Prostate gland (tissue), 2 donors: ENCODE results near the gene TSPYL6. TPM values are rescaled to one million over a fixed set of nuclear protein-coding genes. Genes with fewer than 3 reads are reported as not detected.

Source experiments
- DNase-seq: peaks from one replicate; pipeline ENCODE4 v3.0.0-alpha.2; 2019; ENCODE audit warnings: low spot score
- H3K27ac ChIP-seq, 2 donors: fragments of 200-600 bp; sonication (generic); 2 replicates each; pipeline ENCODE4 v1.5.1; 2017 to 2019
- H3K27me3 ChIP-seq: fragments of 200-600 bp; sonication (generic); replicated peaks from 2 replicates; pipeline ENCODE4 v1.5.1; 2019; ENCODE audit not compliant: insufficient read depth
- H3K36me3 ChIP-seq, 2 donors: fragments of 200-600 bp; sonication (generic); 1 replicate in 1 of 2; 2 replicates in 1 of 2; pipeline versions ENCODE4 v1.5.1 to v1.8.1; 2017 to 2019
- H3K4me1 ChIP-seq: fragments of 200-600 bp; sonication (generic); replicated peaks from 2 replicates; pipeline ENCODE4 v1.5.1; 2019
- H3K4me3 ChIP-seq, 2 donors: fragments of 200-600 bp; sonication (generic); 2 replicates each; pipeline ENCODE4 v1.5.1; 2017 to 2019
- H3K9me3 ChIP-seq: fragments of 200-600 bp; sonication (generic); 2 replicates; pipeline ENCODE4 v1.5.1; 2017
- POLR2A ChIP-seq: fragments of 450-650 bp; IDR thresholded peaks from one replicate; pipeline ENCODE4 v1.6.1; 2016; ENCODE audit warnings: antibody characterized with exemption, mild to moderate bottlenecking
- POLR2AphosphoS5 ChIP-seq: sonication (generic); formaldehyde crosslinking; IDR thresholded peaks from one replicate; pipeline ENCODE4 v1.6.1; 2017; ENCODE audit warnings: antibody characterized with exemption
- WGBS: methylation state at CpG from one replicate; pipeline ENCODE4 v1.1.5; 2018; 5-methylcytosine and 5-hydroxymethylcytosine counted together
- intact Hi-C: fragments of 100-400 bp; cut with DNase I; formaldehyde crosslinking; loops from one replicate; pipeline ENCODE4 v1.14.2; 2022
- total RNA-seq, 2 donors: library from RNA; depleted of rRNA; stranded (reverse); fragments of >200 nt; gene quantifications; one replicate each; pipeline ENCODE4 v1.1.0, GENCODE V29; 2016
- TF ChIP-seq, protein P1 (sequence below), 4 experiments: fragments of 200-600 bp in 2 of 4; fragments of 450-650 bp in 2 of 4; sonication (generic) in 2 of 4; IDR thresholded peaks; 1 replicate in 3 of 4; 2 replicates in 1 of 4; pipeline ENCODE4 v1.5.1; 2016 to 2019; ENCODE audit warnings: antibody characterized with exemption in 4 of 4, mild to moderate bottlenecking in 2 of 4, moderate library complexity in 2 of 4

TSPYL6 gene
- total RNA-seq, 2 donors from 2014 or later, result 16.8 TPM; not detected in 1

DNA sequence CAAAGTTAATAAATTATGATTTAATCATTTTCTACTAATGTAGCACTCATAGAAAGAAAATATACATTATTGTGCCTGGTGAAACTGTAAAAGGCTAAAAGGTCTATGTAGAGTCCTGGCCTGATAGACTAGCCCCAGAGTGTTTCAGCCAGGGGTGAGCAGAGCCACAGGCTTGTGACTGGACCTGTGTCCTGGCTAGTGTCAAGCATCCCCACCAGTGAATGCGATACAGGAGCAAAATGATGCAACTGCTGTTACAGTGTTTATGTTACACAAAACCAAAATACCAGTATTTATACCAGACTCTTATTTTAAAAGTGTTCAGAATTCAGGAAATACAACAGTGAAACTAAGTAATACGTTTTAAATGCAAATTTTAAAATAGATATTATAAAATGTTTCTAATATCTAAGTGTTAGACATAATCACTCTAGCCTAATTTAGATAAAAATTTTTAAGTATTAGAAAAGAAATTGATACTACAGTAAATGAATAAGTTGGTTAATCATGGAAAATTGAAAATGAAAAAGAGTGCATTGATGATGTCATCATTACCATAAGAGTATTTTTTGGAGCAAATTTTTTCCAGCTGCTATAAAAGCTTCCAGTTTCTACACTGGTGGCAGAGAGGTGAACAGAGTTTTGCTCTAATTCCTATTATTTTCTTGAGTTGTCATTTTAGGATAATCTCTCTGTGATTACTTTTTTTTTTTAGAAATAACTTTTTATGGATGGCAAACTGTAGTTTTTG, 6.2 kb upstream of the TSPYL6 start:
- Histone ChIP-seq H3K36me3 (no peaks in the 10 kb centered on the region), H3K27me3 (no peaks in the 10 kb centered on the region), H3K4me3 (no peak overlapping the region), H3K4me1 (no peaks in the 10 kb centered on the region), H3K27ac (no peak overlapping the region), H3K9me3 (no peaks in the 10 kb centered on the region)
- 85% methylated on average over 2 of the region's 2 CpGs for WGBS
- no peak for DNase-seq
- TF ChIP-seq POLR2AphosphoS5 (no peak), POLR2A (no peak)
- TF ChIP-seq, protein P1, sequence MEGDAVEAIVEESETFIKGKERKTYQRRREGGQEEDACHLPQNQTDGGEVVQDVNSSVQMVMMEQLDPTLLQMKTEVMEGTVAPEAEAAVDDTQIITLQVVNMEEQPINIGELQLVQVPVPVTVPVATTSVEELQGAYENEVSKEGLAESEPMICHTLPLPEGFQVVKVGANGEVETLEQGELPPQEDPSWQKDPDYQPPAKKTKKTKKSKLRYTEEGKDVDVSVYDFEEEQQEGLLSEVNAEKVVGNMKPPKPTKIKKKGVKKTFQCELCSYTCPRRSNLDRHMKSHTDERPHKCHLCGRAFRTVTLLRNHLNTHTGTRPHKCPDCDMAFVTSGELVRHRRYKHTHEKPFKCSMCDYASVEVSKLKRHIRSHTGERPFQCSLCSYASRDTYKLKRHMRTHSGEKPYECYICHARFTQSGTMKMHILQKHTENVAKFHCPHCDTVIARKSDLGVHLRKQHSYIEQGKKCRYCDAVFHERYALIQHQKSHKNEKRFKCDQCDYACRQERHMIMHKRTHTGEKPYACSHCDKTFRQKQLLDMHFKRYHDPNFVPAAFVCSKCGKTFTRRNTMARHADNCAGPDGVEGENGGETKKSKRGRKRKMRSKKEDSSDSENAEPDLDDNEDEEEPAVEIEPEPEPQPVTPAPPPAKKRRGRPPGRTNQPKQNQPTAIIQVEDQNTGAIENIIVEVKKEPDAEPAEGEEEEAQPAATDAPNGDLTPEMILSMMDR (IDR thresholded peaks at IDR 0.05), result no peak
- intact Hi-C loops, result no loop called here

DNA sequence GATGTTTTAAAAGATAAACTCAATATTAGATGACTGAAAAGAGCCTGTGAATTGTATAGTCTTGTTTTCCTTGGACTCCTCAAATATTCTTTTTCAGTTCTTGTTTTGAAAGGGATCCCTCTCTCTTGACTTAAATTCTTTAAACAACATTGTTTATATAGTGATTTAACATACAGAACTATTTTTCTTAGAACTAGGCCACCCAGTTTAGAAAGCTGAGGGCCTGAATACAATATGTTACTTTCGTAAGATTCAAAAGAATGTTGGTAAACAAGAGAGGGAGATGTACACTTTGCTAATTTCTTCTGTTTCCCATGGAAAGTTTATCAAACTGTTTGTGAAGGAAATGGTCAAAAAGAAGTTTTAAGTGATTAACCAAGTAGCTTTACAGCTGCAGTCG, 5.5 kb upstream of the TSPYL6 start:
- Histone ChIP-seq H3K9me3 (no peaks in the 10 kb centered on the region), H3K27me3 (no peaks in the 10 kb centered on the region), H3K27ac (no peak overlapping the region), H3K4me1 (no peaks in the 10 kb centered on the region), H3K4me3 (no peak overlapping the region), H3K36me3 (no peaks in the 10 kb centered on the region)
- TF ChIP-seq POLR2AphosphoS5 (no peak), POLR2A (no peak)
- TF ChIP-seq, protein P1 (IDR thresholded peaks at IDR 0.05), result no peak
- WGBS, result 41% methylated on average over 2 of the region's 2 CpGs
- intact Hi-C loops, result no loop called here
- DNase-seq, result no peak

DNA sequence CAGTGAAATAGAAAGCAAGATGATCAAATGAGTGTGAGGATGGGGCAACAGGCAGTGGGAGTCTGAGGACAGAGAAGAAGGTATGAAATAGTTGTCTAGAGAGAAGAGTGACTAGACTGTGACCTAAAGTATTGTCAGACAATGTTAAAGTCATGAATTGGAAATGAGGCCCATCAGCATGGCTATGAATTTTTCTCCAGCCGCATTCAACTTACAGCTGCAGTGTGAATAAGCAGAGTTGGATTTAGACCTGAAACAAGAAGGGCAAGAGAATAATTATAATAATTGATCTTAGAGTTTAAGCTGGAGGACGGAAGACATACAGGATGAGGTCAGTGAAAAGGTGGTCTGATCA, 4.2 kb upstream of the TSPYL6 start:
- Histone ChIP-seq H3K4me1 (no peaks in the 10 kb centered on the region), H3K27me3 (no peaks in the 10 kb centered on the region), H3K27ac (no peak overlapping the region), H3K9me3 (no peaks in the 10 kb centered on the region), H3K36me3 (no peaks in the 10 kb centered on the region), H3K4me3 (no peak overlapping the region)
- TF ChIP-seq POLR2A (no peak), POLR2AphosphoS5 (no peak)
- WGBS, result 97% methylated on average over 2 of the region's 2 CpGs
- intact Hi-C loops, result no loop called here
- DNase-seq, result no peak

DNA sequence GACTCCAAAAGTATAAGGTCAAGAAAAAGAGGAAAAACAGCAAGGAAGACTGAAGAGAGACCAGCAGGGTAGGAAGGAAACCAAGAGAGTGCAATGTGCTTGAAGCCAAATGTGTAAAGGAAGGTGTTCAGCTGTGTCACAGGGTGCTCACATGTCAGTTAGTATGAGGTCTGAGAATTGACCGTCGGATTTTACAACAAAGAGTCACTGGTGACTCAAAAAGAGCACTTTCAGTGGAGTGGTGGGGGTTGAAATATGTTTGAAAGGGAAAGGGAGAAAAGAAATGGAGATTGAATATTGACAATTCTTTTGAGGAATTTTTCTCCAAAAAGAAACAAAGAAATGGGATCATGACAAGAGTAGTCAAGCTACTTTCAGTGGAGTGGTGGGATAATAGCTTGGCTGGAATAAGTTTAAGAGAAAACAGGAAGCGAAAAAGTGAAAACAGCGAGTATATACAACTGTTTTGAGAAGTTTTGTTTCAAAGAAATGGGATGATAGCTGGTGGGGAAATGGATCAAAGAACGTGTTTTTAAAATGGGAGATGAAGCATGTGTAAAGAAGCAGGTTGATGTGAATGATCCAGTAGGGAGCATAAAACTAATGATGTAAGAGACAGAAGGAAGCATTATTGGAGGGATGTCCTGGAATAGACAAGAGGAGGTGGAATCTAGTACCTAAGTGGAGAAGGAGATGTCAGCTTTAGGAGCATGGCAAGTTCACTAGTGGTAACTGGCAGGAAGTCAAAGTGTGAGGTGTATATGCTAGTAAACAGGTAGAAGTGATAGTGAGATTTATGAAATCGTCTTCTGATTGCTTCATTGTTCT, 3.6 kb upstream of the TSPYL6 start:
- no peak overlapping the region for H3K27ac ChIP-seq
- H3K36me3 ChIP-seq, result no peaks in the 10 kb centered on the region
- H3K27me3 ChIP-seq, result no peaks in the 10 kb centered on the region
- TF ChIP-seq, protein P1 (IDR thresholded peaks at IDR 0.05), result no peak
- no peak for TF ChIP-seq POLR2A
- no peak for TF ChIP-seq POLR2AphosphoS5
- H3K4me1 ChIP-seq, result no peaks in the 10 kb centered on the region
- H3K9me3 ChIP-seq, result no peaks in the 10 kb centered on the region
- no peak for DNase-seq
- WGBS, result 92% methylated on average over 6 of the region's 6 CpGs
- intact Hi-C loops, result no loop called here
- no peak overlapping the region for H3K4me3 ChIP-seq

DNA sequence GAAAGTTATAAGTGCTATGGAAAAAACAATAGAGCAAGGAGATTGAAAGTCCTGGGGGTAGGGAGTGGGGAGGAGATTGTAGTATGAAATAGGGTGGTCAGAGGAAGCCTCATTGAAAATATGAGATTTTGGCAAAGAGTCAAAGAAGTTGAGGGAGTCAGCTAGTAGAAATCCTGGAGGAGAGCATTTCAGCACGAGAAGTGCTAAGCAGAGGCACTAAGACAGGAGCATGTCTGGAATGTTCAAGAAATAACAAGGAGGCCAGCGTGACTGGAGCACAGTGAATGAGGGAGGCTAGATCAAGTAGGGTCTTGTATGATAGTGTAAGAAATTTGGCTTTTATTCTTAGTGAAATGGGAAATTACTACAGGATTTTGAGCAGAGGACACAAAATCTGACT, 2.1 kb upstream of the TSPYL6 start:
- Histone ChIP-seq H3K9me3 (no peaks in the 10 kb centered on the region), H3K27ac (no peak overlapping the region), H3K27me3 (no peaks in the 10 kb centered on the region), H3K36me3 (no peaks in the 10 kb centered on the region), H3K4me1 (no peaks in the 10 kb centered on the region), H3K4me3 (no peak overlapping the region)
- TF ChIP-seq POLR2A (no peak), POLR2AphosphoS5 (no peak)
- TF ChIP-seq, protein P1 (IDR thresholded peaks at IDR 0.05), result no peak
- 79% methylated on average over 2 of the region's 2 CpGs for WGBS
- intact Hi-C loops, result no loop called here
- no peak for DNase-seq
